Posterior vena cava (tissue), 2 donors: ENCODE measurements around the gene HEPN1. TPM values are rescaled to one million over a fixed set of nuclear protein-coding genes. Genes with fewer than 3 reads are reported as not detected.

Experiments used
- DNase-seq: peaks from one replicate; pipeline ENCODE4 v3.0.0-alpha.2; 2020; ENCODE audit warnings: low spot score
- intact Hi-C, 2 donors: fragments of 100-400 bp; cut with DNase I; formaldehyde crosslinking; loops; one replicate each; pipeline versions ENCODE4 v1.14.1 to v1.14.2; 2022 to 2023
- total RNA-seq, 2 donors: library from RNA; stranded (reverse); fragmentation: NEBNext Ultra II Directional; extraction: Animal tissue kit (Norgen Biotek cat#: 25700); gene quantifications; one replicate each; pipeline ENCODE4 v1.2.1, GENCODE V29; 2021
- donor health status: DM: yes; HTN: yes; CAD: no.
- donor health status: DM: yes; HTN: yes; CAD: no.

Gene HEPN1
- total RNA-seq, 2 donors from 2014 or later: 0.28 TPM; not detected in 1

DNA sequence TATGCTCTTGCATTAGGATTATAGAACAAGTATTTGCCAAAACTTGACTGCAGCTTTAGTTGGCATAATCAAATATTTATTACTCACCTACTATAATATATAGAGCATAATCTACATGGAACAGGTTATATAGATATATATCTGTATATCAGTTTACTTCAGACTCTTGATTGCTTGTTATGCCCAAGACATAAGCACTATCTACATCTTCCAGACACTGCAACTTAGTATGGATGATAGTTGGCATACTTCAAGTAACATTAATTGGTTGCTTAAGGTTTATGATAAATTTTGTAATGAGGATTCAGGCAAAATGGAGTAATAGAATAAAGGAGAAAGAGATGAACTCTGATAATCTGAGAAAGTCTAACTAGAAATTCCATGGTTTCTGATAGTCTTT lies 36.0 kb downstream of the HEPN1 start:
- DNase-seq: no peak
- intact Hi-C loops: loop anchor here in 1 of 2 donors (10.0 kb wide), 1 partner anchor 450 kb away; no protein-coding TSS in a partner anchor

- no peak for DNase-seq
- intact Hi-C loops: loop anchor here in 1 of 2 donors (10.0 kb wide), 1 partner anchor 183 kb away; no protein-coding TSS in a partner anchor
Measured at GRCh38 chr11:124961972-124962609, 43.0 kb downstream of the HEPN1 start.

DNA sequence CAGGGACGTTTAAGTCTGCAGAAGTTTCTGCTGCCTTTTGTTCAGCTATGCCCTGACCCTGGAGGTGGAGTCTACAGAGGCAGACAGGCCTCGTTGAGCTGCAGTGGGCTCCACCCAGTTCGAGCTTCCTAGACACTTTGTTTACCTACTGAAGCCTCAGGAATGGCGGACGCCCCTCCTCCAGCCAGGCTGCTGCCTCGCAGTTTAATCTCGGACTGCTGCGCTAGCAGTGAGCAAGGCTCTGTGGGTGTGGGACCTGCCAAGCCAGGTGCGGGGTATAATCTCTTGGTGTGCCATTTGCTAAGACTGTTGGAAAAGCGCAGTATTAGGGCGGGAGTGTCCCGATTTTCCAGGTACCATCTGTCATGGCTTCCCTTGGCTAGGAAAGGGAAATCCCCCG lies 49.1 kb downstream of the HEPN1 start:
- peak; percentile 76 for DNase-seq
- intact Hi-C loops: loop anchor here in 1 of 2 donors (10.0 kb wide), 1 partner anchor 177 kb away; no protein-coding TSS in a partner anchor

Other genes starting within 250 kb of the HEPN1 start
- 10 to 100 TPM in 1 of 2 donors, 1 to 10 TPM in 1; 6.4 to 16.8 TPM for gene SIAE, start 245.5 kb upstream of the HEPN1 start, total RNA-seq
- gene SPA17, start 245.3 kb upstream of the HEPN1 start, total RNA-seq: 1 to 10 TPM; 3.4 to 4.0 TPM
- gene NRGN, start 179.3 kb upstream of the HEPN1 start, total RNA-seq: 1 to 10 TPM; 5.1 to 7.6 TPM
- gene VSIG2, start 167.0 kb upstream of the HEPN1 start, total RNA-seq: 1 to 10 TPM; 1.1 to 1.2 TPM
- gene ESAM, start 157.0 kb upstream of the HEPN1 start, total RNA-seq: 10 to 100 TPM; 71.5 to 76.9 TPM
- 10 to 100 TPM; 12.6 to 13.0 TPM for gene MSANTD2, start 118.8 kb upstream of the HEPN1 start, total RNA-seq
- 10 to 100 TPM; 16.0 to 20.0 TPM for gene ROBO3, start 53.8 kb upstream of the HEPN1 start, total RNA-seq
- gene ROBO4, start 21.4 kb upstream of the HEPN1 start, total RNA-seq: 10 to 100 TPM; 19.8 to 23.4 TPM
- gene HEPACAM, start 16.8 kb downstream of the HEPN1 start, total RNA-seq: under 1 TPM; 0.28 to 0.48 TPM
- 1 to 10 TPM; 1.1 to 1.6 TPM for gene CCDC15, start 35.0 kb downstream of the HEPN1 start, total RNA-seq
- 10 to 100 TPM in 1 of 2 donors, 1 to 10 TPM in 1; 6.6 to 10.5 TPM for gene SLC37A2, start 144.1 kb downstream of the HEPN1 start, total RNA-seq
- 10 to 100 TPM; 12.5 to 15.7 TPM for gene TMEM218, start 192.4 kb downstream of the HEPN1 start, total RNA-seq
- gene PKNOX2, start 245.5 kb downstream of the HEPN1 start, total RNA-seq: 1 to 10 TPM; 8.2 to 8.3 TPM